Panc1 (cell line): Measurements from ENCODE around the gene IL15.

ENCODE experiments used
- CTCF ChIP-seq: fragments of 450-650 bp; IDR thresholded peaks from 2 replicates; pipeline ENCODE4 v1.5.1; 2017; ENCODE audit warnings: mild to moderate bottlenecking
- POLR2AphosphoS5 ChIP-seq: IDR thresholded peaks from 2 replicates; pipeline ENCODE4 v1.6.1; 2012; ENCODE audit warnings: mild to moderate bottlenecking, low read depth, low read length, moderate library complexity
- REST ChIP-seq, 2 experiments: IDR thresholded peaks; 2 replicates each; pipeline ENCODE4 v1.6.1; 2011 to 2012; ENCODE audit warnings: low read depth in 2 of 2, control low read depth in 1 of 2, low read length in 1 of 2, mild to moderate bottlenecking in 1 of 2, moderate library complexity in 1 of 2; ENCODE audit not compliant: insufficient read depth in 1 of 2
- SIN3A ChIP-seq: IDR thresholded peaks from 2 replicates; pipeline ENCODE4 v1.6.1; 2012; ENCODE audit warnings: low read depth, mild to moderate bottlenecking, low read length, moderate library complexity, borderline replicate concordance; ENCODE audit not compliant: insufficient read depth
- TCF7L2 ChIP-seq: IDR thresholded peaks from 2 replicates; pipeline ENCODE4 v1.6.1; 2011; ENCODE audit warnings: mild to moderate bottlenecking, low read depth, low read length, inconsistent platforms

GRCh38 chr4:141642063-141642462, 5.7 kb downstream of the IL15 start:
- TF ChIP-seq CTCF, result no peak
- no peak for TF ChIP-seq POLR2AphosphoS5
- TF ChIP-seq TCF7L2, result no peak
- TF ChIP-seq SIN3A, result no peak
- TF ChIP-seq REST (IDR thresholded peaks at IDR 0.05; ENCODE audit: insufficient read depth in 1 of 2, low read depth in 2 of 2, low read length in 1 of 2), result no peak
